Sigmoid colon (tissue), 7 donors: ENCODE results near the gene MYH7. TPM values are rescaled to one million over a fixed set of nuclear protein-coding genes. Genes with fewer than 3 reads are reported as not detected.

Experiments used
- DNase-seq: peaks from one replicate; pipeline ENCODE4 v3.0.0-alpha.2; 2019
- H3K27ac ChIP-seq, 4 donors: fragments of 200-600 bp; sonication (generic); one replicate each; pipeline ENCODE4 v1.5.1; 2016 to 2019; ENCODE audit warnings: mild to moderate bottlenecking in 1 of 4
- H3K27me3 ChIP-seq, 3 donors: fragments of 200-600 bp; sonication (generic); one replicate each; pipeline ENCODE4 v1.5.1; 2019; ENCODE audit warnings: mild to moderate bottlenecking in 1 of 3
- H3K36me3 ChIP-seq, 4 donors: fragments of 200-600 bp; sonication (generic); one replicate each; pipeline ENCODE4 v1.5.1; 2016 to 2019
- H3K4me1 ChIP-seq, 4 donors: fragments of 200-600 bp; sonication (generic); one replicate each; pipeline ENCODE4 v1.5.1; 2017 to 2019
- H3K4me3 ChIP-seq, 4 donors: fragments of 200-600 bp; sonication (generic); one replicate each; pipeline ENCODE4 v1.5.1; 2017 to 2019; ENCODE audit warnings: mild to moderate bottlenecking in 2 of 4, moderate library complexity in 1 of 4
- H3K9me3 ChIP-seq, 4 donors: fragments of 200-600 bp in 3 of 4; sonication (generic) in 3 of 4; one replicate each; pipeline versions ENCODE4 v1.5.1 to v1.6.1; 2013 to 2019
- EP300 ChIP-seq, 4 donors: sonication (generic); formaldehyde crosslinking; IDR thresholded peaks; one replicate each; pipeline ENCODE4 v1.6.1; 2017; ENCODE audit warnings: antibody characterized with exemption in 4 of 4
- POLR2A ChIP-seq, 2 donors: fragments of 450-650 bp; IDR thresholded peaks; one replicate each; pipeline ENCODE4 v1.6.1; 2016; ENCODE audit warnings: antibody characterized with exemption in 2 of 2, mild to moderate bottlenecking in 2 of 2, moderate library complexity in 2 of 2
- POLR2AphosphoS5 ChIP-seq, 4 donors: sonication (generic); formaldehyde crosslinking; IDR thresholded peaks; one replicate each; pipeline ENCODE4 v1.6.1; 2017; ENCODE audit warnings: antibody characterized with exemption in 4 of 4
- WGBS, 2 donors: extraction: QIAGEN DNeasy Blood & Tissue Kit; methylation state at CpG; one replicate each; pipeline ENCODE4 v1.1.7; 2013; 5-methylcytosine and 5-hydroxymethylcytosine counted together
- intact Hi-C: fragments of 100-400 bp; cut with DNase I; formaldehyde crosslinking; loops from one replicate; pipeline ENCODE4 v1.15.1; 2023
- polyA plus RNA-seq, 3 donors: library from polyadenylated mRNA; stranded (reverse); fragments of 200-250 nt; gene quantifications; one replicate each; pipeline ENCODE4 v1.2.3, GENCODE V29; 2013
- total RNA-seq, 4 donors: library from RNA; depleted of rRNA; stranded (reverse); fragments of >200 nt; gene quantifications; one replicate each; pipeline ENCODE4 v1.1.0, GENCODE V29; 2016
- TF ChIP-seq, protein P1 (sequence below), 4 experiments: fragments of 450-650 bp in 3 of 4; fragments of 200-600 bp in 1 of 4; IDR thresholded peaks; one replicate each; pipeline ENCODE4 v1.5.1; 2016 to 2019; ENCODE audit warnings: antibody characterized with exemption in 4 of 4, mild to moderate bottlenecking in 3 of 4, moderate library complexity in 2 of 4
- donor health status: healthy with polysubstance abuse.
- donor health status: Bipolar disorder and iron deficiency.
- donor health status: healthy.

The MYH7 gene
- total and polyA plus RNA-seq, 7 donors: under 0.01 to 11.6 (median 0.28) TPM; not detected in 2

DNA sequence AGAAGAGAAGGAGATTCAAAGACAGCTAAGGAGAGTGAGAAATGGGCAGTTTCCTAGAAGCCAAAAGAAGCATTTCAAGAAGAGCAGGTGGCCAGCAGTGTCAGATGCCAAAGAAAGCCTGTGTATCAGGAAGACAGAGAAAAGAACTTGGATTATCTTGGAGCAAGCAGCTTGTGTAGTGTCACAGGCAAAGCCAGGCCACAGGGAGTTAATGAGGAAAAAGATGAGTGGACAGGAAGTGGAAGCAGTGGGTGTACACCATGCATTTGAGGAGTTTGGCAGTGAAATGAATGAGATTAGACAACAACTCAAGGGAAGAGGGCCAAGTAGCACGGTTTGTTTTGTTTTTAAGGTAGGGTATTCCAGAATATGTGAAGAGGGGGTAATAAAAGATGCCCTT lies 5.6 kb upstream of the MYH7 start:
- DNase-seq: no peak
- Histone ChIP-seq H3K4me1 (peaks cover 0 to 12% (median 8%) of the 10 kb centered on the region in 4 donors), H3K4me3 (no peak overlapping the region), H3K27me3 (no peaks in the 10 kb centered on the region), H3K27ac (no peak overlapping the region), H3K9me3 (no peaks in the 10 kb centered on the region), H3K36me3 (no peaks in the 10 kb centered on the region)
- TF ChIP-seq POLR2A (IDR thresholded peaks at IDR 0.05): no peak
- TF ChIP-seq, protein P1, sequence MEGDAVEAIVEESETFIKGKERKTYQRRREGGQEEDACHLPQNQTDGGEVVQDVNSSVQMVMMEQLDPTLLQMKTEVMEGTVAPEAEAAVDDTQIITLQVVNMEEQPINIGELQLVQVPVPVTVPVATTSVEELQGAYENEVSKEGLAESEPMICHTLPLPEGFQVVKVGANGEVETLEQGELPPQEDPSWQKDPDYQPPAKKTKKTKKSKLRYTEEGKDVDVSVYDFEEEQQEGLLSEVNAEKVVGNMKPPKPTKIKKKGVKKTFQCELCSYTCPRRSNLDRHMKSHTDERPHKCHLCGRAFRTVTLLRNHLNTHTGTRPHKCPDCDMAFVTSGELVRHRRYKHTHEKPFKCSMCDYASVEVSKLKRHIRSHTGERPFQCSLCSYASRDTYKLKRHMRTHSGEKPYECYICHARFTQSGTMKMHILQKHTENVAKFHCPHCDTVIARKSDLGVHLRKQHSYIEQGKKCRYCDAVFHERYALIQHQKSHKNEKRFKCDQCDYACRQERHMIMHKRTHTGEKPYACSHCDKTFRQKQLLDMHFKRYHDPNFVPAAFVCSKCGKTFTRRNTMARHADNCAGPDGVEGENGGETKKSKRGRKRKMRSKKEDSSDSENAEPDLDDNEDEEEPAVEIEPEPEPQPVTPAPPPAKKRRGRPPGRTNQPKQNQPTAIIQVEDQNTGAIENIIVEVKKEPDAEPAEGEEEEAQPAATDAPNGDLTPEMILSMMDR (IDR thresholded peaks at IDR 0.05): no peak
- no peak for TF ChIP-seq EP300 (IDR thresholded peaks at IDR 0.05)
- TF ChIP-seq POLR2AphosphoS5 (IDR thresholded peaks at IDR 0.05): no peak
- WGBS, 2 donors: 13 to 51% methylated on average over 1 of the region's 1 CpG
- intact Hi-C loops: no loop called here

DNA sequence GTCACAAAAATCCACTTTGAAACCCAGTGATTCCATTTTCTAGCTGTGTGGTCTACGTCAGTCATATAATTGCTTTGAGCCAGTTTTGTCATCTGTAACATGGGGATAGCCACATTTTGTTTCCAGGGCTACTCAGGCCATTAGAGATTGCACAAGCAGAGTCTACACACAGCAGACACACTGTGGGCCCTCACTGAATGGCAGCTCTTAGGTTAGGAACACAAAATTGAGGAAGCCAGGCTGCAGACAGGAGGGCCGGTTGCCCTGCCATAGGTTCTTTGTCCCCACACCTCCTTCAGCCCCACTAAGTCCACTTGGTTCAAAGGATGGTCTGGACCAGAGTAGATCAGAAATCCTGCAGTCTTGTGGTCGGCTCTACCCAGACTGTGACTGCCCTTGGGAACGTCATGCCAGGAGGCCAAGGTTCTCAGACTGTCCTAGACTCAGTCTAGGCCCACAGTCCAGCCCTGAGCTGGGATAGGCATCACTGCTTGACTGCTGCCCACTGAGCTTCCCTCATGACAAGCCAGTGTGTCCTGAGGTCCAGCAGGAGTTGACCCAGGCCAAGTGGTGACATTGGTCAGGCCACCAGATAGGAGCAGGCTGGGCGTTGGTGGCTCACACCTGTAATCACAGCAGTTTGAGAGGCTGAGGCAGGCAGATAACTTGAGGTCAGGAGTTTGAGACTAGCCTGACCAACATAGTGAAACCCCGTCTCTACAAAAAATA lies 3.8 kb upstream of the MYH7 start:
- Histone ChIP-seq H3K4me3 (no peak overlapping the region), H3K4me1 (peaks cover 0 to 12% (median 8%) of the 10 kb centered on the region in 4 donors), H3K27me3 (no peaks in the 10 kb centered on the region), H3K36me3 (no peaks in the 10 kb centered on the region), H3K27ac (no peak overlapping the region), H3K9me3 (no peaks in the 10 kb centered on the region)
- DNase-seq: no peak
- intact Hi-C loops: no loop called here
- no peak for TF ChIP-seq POLR2AphosphoS5 (IDR thresholded peaks at IDR 0.05)
- WGBS, 2 donors: 93 to 94% methylated on average over 6 of the region's 6 CpGs

DNA sequence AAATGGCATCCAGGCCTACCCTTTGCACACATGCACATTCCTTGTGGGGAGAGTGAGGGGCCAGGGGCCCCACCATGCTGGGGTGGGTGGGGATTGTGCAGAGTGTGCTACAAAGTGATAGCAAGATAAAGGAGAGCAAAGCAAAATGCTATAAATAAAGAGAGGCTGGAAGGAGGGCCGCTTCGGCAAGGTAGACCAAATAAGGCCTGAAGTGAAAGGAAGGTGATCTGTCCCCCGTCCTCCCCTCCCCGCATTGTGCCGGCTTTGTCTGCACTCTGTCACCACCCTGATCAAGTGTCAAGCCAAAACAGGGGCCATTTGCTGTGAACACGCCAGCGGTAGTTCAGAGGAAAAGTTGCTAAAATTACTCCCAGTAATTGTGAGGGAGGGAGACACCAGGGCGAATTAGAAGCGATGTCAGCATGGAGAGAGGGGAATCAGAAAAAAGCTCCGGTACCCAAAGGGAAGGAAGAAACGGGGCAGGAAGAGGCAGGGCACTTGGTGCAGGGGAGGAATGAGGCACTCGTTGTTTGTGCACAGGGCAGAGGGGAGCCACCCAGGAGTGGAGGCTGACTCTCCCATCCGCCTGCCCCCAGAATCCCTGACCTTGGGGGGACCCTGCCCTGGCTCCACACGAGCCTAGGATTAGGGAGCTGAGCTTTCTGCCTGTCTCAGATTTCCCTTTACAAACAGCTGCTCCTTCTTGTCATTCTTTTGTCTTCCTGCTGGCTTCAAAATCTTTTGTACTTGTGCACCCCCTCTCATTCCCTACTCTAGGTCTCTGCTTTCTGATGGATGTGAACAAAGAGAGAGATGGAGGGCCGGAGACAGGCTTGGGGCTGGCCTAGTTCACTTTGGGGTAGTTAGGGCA lies 2.9 kb upstream of the MYH7 start:
- no peaks in the 10 kb centered on the region for H3K36me3 ChIP-seq
- no peak for DNase-seq
- intact Hi-C loops: no loop called here
- peak overlapping the region in 3 of 4 donors; percentile 12 to 28 (median 26) for H3K27ac ChIP-seq
- H3K4me1 ChIP-seq: peaks cover 0 to 12% (median 8%) of the 10 kb centered on the region in 4 donors
- no peaks in the 10 kb centered on the region for H3K27me3 ChIP-seq
- no peak for TF ChIP-seq POLR2A (IDR thresholded peaks at IDR 0.05)
- TF ChIP-seq EP300 (IDR thresholded peaks at IDR 0.05): no peak
- TF ChIP-seq POLR2AphosphoS5 (IDR thresholded peaks at IDR 0.05): no peak
- TF ChIP-seq, protein P1 (IDR thresholded peaks at IDR 0.05): no peak
- H3K4me3 ChIP-seq: no peak overlapping the region
- WGBS, 2 donors: 67 to 81% methylated on average over 15 of the region's 15 CpGs
- no peaks in the 10 kb centered on the region for H3K9me3 ChIP-seq

DNA sequence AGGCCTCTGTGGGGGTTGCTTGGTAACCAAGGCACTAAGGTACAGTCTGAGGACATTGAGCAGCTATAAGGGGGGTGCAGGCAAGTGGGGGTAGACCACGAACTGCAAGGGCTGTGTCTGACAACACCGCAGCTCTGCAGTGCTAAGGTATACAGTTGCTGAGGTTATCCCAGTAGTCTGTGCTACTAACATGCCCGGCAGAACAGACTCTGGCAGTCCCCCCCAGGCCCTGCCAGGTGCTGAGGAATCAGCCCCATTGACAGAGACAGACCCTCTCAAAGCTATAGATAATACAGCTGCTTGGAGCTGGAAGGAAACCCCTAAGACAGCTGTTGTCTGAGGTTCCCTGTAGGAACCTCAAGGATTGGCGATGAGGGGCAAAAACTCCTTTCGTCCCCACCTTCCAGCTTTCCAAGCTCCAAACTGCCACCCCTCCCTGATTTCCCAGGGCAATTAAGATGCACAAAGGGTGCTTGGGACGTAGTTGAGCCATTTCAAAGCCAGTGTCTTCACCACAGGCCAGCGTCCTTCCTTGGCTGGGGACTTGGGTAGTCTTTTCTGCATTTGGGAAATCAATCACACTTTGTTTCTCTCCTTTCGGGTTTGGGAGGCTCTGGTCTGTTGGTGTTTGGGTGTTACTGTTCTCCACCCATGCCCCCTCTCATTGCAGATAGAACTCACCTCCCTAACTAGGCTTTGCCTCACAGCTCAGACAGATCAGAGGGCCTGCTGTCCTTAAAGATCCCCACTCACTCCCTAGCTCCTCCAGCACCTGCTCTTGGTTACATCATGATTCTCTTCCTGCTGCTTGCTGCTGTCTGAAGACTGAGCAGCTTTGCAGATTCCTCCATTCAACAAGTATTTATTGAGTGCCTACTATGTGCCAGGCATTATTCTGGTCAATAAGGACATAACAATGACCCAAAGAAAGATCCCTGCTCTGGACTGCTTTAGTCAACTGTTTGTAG lies 2.0 kb upstream of the MYH7 start:
- Histone ChIP-seq H3K27me3 (no peaks in the 10 kb centered on the region), H3K4me1 (peaks cover 0 to 12% (median 8%) of the 10 kb centered on the region in 4 donors), H3K36me3 (no peaks in the 10 kb centered on the region), H3K27ac (peak overlapping the region in 2 of 4 donors; percentile 26 to 28), H3K4me3 (no peak overlapping the region), H3K9me3 (no peaks in the 10 kb centered on the region)
- TF ChIP-seq POLR2A (IDR thresholded peaks at IDR 0.05): no peak
- no peak for TF ChIP-seq POLR2AphosphoS5 (IDR thresholded peaks at IDR 0.05)
- no peak for TF ChIP-seq EP300 (IDR thresholded peaks at IDR 0.05)
- TF ChIP-seq, protein P1 (IDR thresholded peaks at IDR 0.05): no peak
- DNase-seq: no peak
- intact Hi-C loops: no loop called here
- 75 to 83% methylated on average over 8 of the region's 8 CpGs for WGBS, 2 donors
